Keratinocyte (primary cell): ENCODE results near the gene BNC2.

ENCODE experiments used
- EZH2 ChIP-seq: IDR thresholded peaks from one replicate; pipeline ENCODE4 v1.6.1; 2012; ENCODE audit warnings: inconsistent platforms, mild to moderate bottlenecking, low read length, moderate library complexity
- TF ChIP-seq, protein P1 (sequence below), 3 experiments: IDR thresholded peaks in 1 of 3; conservative IDR thresholded peaks in 1 of 3; optimal IDR thresholded peaks in 1 of 3; 2 replicates in 2 of 3; 3 replicates in 1 of 3; pipeline versions ENCODE3 to v1.5.1; 2011; ENCODE audit warnings: low read length in 3 of 3, mild to moderate bottlenecking in 3 of 3, moderate library complexity in 2 of 3, control low read depth in 1 of 3, inconsistent platforms in 1 of 3; ENCODE audit not compliant: insufficient read depth in 2 of 3; ENCODE audit errors: extremely low read depth in 1 of 3

DNA sequence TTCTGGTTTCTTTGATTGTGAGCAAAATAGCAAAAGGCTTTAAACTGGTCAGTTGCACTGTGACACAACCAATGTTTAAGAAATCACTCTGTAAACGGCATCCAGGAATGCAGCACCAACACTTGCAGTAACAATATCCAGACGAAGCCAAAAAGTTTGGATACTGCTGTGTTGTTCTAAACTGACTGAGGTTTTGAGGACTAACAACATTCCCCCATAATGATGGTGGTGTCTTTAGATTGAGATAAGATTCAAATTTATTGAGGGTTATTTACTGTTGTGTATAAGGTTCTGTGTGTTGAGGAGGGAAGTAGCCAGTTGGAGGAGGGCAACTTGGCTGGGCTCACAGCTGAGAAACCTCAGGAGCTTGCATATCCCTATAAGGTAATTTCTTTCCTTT, 353.6 kb downstream of the BNC2 start:
- no peak for TF ChIP-seq EZH2
- TF ChIP-seq, protein P1, sequence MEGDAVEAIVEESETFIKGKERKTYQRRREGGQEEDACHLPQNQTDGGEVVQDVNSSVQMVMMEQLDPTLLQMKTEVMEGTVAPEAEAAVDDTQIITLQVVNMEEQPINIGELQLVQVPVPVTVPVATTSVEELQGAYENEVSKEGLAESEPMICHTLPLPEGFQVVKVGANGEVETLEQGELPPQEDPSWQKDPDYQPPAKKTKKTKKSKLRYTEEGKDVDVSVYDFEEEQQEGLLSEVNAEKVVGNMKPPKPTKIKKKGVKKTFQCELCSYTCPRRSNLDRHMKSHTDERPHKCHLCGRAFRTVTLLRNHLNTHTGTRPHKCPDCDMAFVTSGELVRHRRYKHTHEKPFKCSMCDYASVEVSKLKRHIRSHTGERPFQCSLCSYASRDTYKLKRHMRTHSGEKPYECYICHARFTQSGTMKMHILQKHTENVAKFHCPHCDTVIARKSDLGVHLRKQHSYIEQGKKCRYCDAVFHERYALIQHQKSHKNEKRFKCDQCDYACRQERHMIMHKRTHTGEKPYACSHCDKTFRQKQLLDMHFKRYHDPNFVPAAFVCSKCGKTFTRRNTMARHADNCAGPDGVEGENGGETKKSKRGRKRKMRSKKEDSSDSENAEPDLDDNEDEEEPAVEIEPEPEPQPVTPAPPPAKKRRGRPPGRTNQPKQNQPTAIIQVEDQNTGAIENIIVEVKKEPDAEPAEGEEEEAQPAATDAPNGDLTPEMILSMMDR (optimal IDR thresholded peaks at IDR 0.05 in 1 of 3, IDR thresholded peaks at IDR 0.05 in 1 of 3, conservative IDR thresholded peaks at IDR 0.05 in 1 of 3; ENCODE audit: extremely low read depth in 1 of 3, insufficient read depth in 2 of 3, low read length in 3 of 3): no peak
